SJSA1 (cell line): Measurements from ENCODE around the gene KIAA2012. TPM values are rescaled to one million over a fixed set of nuclear protein-coding genes. Genes with fewer than 3 reads are reported as not detected.

ENCODE experiments used
- total RNA-seq: library from RNA; depleted of rRNA; stranded (reverse); fragments of >200 nt; shearing (Covaris generic); gene quantifications from 2 replicates; pipeline ENCODE4 v1.2.3, GENCODE V29; 2014; rRNA removed

KIAA2012 gene
- total RNA-seq, 1 experiment from 2014 or later = 0.03 TPM

Other genes starting within 250 kb of the KIAA2012 start
- gene FZD7, start 39.4 kb upstream of the KIAA2012 start, total RNA-seq = 77.8 and 90.7 TPM in 2 replicates
- gene SUMO1, start 165.3 kb downstream of the KIAA2012 start, total RNA-seq = 143 and 188 TPM in 2 replicates
- gene NOP58, start 192.5 kb downstream of the KIAA2012 start, total RNA-seq = 102 and 173 TPM in 2 replicates